Effector memory CD4-positive, alpha-beta T cell (primary cell): Measurements from ENCODE around the gene SPC25.
"Not testable (repeated sequence)": the region's sequence is repeated elsewhere in the genome, so short reads cannot be mapped to it uniquely, and the experiment has no call there.

Experiments used
- DNase-seq, 3 donors: peaks; one replicate each; pipeline ENCODE4 v3.0.0-alpha.2; 2020
- H3K27ac ChIP-seq: 2 replicates; pipeline ENCODE4 v1.7.0; 2013; ENCODE audit warnings: mild to moderate bottlenecking, low read length, moderate library complexity; ENCODE audit not compliant: insufficient read depth, poor library complexity, severe bottlenecking
- H3K27me3 ChIP-seq: replicated peaks from 2 replicates; pipeline ENCODE4 v1.7.0; 2013; ENCODE audit warnings: mild to moderate bottlenecking, low read length; ENCODE audit not compliant: insufficient read depth, control insufficient read depth, poor library complexity, severe bottlenecking
- H3K36me3 ChIP-seq: 2 replicates; pipeline ENCODE4 v1.7.0; 2013; ENCODE audit warnings: mild to moderate bottlenecking, low read length, moderate library complexity; ENCODE audit not compliant: control insufficient read depth, insufficient read depth
- H3K4me1 ChIP-seq: 2 replicates; pipeline ENCODE4 v1.7.0; 2013; ENCODE audit warnings: low read length, mild to moderate bottlenecking; ENCODE audit not compliant: control insufficient read depth, insufficient read depth, poor library complexity, severe bottlenecking
- H3K4me3 ChIP-seq: 2 replicates; pipeline ENCODE4 v1.7.0; 2013; ENCODE audit warnings: low read length, low read depth, mild to moderate bottlenecking; ENCODE audit not compliant: insufficient read depth, poor library complexity, severe bottlenecking
- H3K9me3 ChIP-seq: 2 replicates; pipeline ENCODE4 v1.7.0; 2013; ENCODE audit warnings: mild to moderate bottlenecking, low read length, moderate library complexity; ENCODE audit not compliant: control insufficient read depth

SPC25 gene

GRCh38 chr2:168882163-168882562 is 8.1 kb downstream of the SPC25 start:
- not testable (repeated sequence) for H3K27ac ChIP-seq, H3K9me3 ChIP-seq, H3K36me3 ChIP-seq, DNase-seq, H3K27me3 ChIP-seq, H3K4me1 ChIP-seq, H3K4me3 ChIP-seq

GRCh38 chr2:168874368-168875054 is 15.7 kb downstream of the SPC25 start:
- no peak overlapping the region for H3K27ac ChIP-seq
- H3K36me3 ChIP-seq, result no peaks in the 10 kb centered on the region
- no peak overlapping the region for H3K4me3 ChIP-seq
- no peak for DNase-seq
- H3K27me3 ChIP-seq, result no peaks in the 10 kb centered on the region
- no peaks in the 10 kb centered on the region for H3K4me1 ChIP-seq
- H3K9me3 ChIP-seq, result no peaks in the 10 kb centered on the region

- not testable (repeated sequence) for H3K36me3 ChIP-seq
Measured at GRCh38 chr2:168870824-168871223, 19.4 kb downstream of the SPC25 start.

GRCh38 chr2:168870369-168870768 is 19.9 kb downstream of the SPC25 start:
- not testable (repeated sequence) for H3K27ac ChIP-seq, H3K4me1 ChIP-seq, H3K36me3 ChIP-seq, H3K27me3 ChIP-seq, H3K4me3 ChIP-seq, H3K9me3 ChIP-seq, DNase-seq

More at GRCh38 chr2:168870824-168871223, 19.4 kb downstream of the SPC25 start:
- not testable (repeated sequence) for H3K27me3 ChIP-seq, DNase-seq, H3K27ac ChIP-seq, H3K4me1 ChIP-seq, H3K9me3 ChIP-seq, H3K4me3 ChIP-seq

GRCh38 chr2:168867164-168867563 is 23.1 kb downstream of the SPC25 start:
- not testable (repeated sequence) for H3K36me3 ChIP-seq, H3K4me1 ChIP-seq, H3K27me3 ChIP-seq, H3K4me3 ChIP-seq, H3K27ac ChIP-seq, DNase-seq, H3K9me3 ChIP-seq

GRCh38 chr2:168858146-168858545 is 32.1 kb downstream of the SPC25 start:
- DNase-seq, result no peak
- no peaks in the 10 kb centered on the region for H3K27me3 ChIP-seq
- H3K36me3 ChIP-seq, result no peaks in the 10 kb centered on the region
- no peak overlapping the region for H3K4me3 ChIP-seq
- no peaks in the 10 kb centered on the region for H3K4me1 ChIP-seq
- H3K27ac ChIP-seq, result no peak overlapping the region
- no peaks in the 10 kb centered on the region for H3K9me3 ChIP-seq

GRCh38 chr2:168855601-168856000 is 34.6 kb downstream of the SPC25 start:
- no peaks in the 10 kb centered on the region for H3K36me3 ChIP-seq
- H3K27me3 ChIP-seq, result no peaks in the 10 kb centered on the region
- no peak overlapping the region for H3K27ac ChIP-seq
- H3K4me3 ChIP-seq, result no peak overlapping the region
- H3K4me1 ChIP-seq, result no peaks in the 10 kb centered on the region
- H3K9me3 ChIP-seq, result no peaks in the 10 kb centered on the region
- DNase-seq, result no peak

- no peaks in the 10 kb centered on the region for H3K4me1 ChIP-seq
- no peak for DNase-seq
Measured at GRCh38 chr2:168854651-168855050, 35.6 kb downstream of the SPC25 start.

GRCh38 chr2:168853471-168853870 is 36.8 kb downstream of the SPC25 start:
- DNase-seq, result no peak
- Histone ChIP-seq H3K27ac (no peak overlapping the region), H3K27me3 (no peaks in the 10 kb centered on the region), H3K4me3 (no peak overlapping the region), H3K36me3 (no peaks in the 10 kb centered on the region), H3K9me3 (no peaks in the 10 kb centered on the region), H3K4me1 (no peaks in the 10 kb centered on the region)

More at GRCh38 chr2:168854651-168855050, 35.6 kb downstream of the SPC25 start:
- Histone ChIP-seq H3K27me3 (no peaks in the 10 kb centered on the region), H3K4me3 (no peak overlapping the region), H3K9me3 (no peaks in the 10 kb centered on the region), H3K27ac (no peak overlapping the region), H3K36me3 (no peaks in the 10 kb centered on the region)

GRCh38 chr2:168852481-168852880 is 37.7 kb downstream of the SPC25 start:
- Histone ChIP-seq H3K27me3 (no peaks in the 10 kb centered on the region), H3K4me1 (no peaks in the 10 kb centered on the region), H3K27ac (no peak overlapping the region), H3K4me3 (no peak overlapping the region), H3K9me3 (no peaks in the 10 kb centered on the region), H3K36me3 (no peaks in the 10 kb centered on the region)
- no peak for DNase-seq
